GM21528 (cell line): ENCODE results near the gene DDHD1.

ENCODE experiments used
- ATAC-seq: cut with Tn5 transposase; IDR thresholded peaks from one replicate; pipeline ENCODE4 v1.9.1; 2021; ENCODE audit warnings: mild to moderate bottlenecking, moderate library complexity; ENCODE audit not compliant: unreplicated experiment, low FRiP score

DDHD1 gene

GRCh38 chr14:53002576-53002975, 150.5 kb downstream of the DDHD1 start:
- no peak for ATAC-seq

DNA sequence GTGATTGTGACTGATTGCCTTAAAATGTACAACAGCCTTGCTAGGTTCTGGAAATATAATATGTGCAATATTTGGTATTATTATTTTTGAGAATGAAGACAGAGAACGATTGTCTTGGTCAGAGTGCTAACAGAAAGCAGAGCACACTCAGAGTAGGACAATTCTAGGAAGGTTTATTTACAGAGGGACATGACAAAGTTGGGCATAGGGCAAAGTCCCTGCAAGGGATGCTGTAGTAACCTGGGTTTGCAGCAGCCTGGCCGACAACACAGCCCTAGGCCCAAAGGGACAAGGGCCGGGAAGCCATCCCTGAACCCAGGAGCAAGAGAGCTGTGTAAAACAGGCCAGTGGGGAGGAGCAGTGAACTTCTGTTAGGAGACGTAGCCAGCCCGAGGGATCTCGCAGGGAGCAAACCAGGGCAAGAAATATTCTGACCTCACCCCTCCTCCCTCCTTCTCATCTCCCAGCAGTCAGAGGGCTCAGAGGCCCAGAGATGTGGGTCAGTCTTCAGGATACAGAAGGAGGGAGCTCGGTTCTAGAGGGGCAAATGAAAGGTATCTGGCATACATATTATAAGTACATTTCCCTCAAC, 151.2 kb downstream of the DDHD1 start:
- ATAC-seq, result no peak

GRCh38 chr14:52998376-52999015, 154.6 kb downstream of the DDHD1 start:
- ATAC-seq, result no peak

DNA sequence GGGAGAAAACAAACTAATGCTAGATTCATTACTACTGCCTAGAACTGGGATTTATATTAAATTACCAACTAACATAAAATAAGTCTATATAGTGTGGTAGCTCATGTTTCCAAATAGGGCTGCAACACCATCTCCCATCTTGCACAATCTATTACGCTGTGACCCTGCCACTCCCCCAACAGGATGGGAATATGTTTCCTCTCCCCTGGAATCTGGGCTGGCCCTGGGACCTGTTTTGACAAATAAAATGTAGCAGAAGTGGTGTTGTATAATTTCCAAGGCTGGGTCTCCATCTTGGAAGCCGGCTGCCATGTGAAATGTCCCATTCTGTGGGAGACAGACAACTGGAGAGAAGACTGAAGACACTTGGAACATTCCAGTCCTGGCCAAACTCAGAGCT, 156.6 kb downstream of the DDHD1 start:
- no peak for ATAC-seq

DNA sequence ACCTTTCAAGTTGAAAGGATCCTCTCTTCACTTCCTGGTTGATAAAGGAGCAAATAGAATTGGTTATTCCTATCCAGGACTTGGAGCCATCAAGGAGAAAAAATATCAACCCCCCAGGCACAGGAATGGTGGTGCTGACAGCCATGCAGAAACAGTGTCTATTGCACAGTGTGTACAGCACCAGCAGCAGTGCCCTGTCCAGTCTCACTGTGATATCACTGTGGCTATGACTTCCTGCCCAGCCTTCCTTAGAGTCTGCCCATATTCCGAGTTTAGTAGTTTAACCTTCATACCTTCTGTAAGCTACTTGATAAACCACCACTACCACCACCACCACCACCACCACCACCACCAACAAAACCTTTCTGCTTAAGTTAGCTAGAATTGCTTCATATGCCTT, 157.1 kb downstream of the DDHD1 start:
- ATAC-seq, result no peak

- ATAC-seq, result no peak
These were observed 160.8 kb downstream of the DDHD1 start for GRCh38 chr14:52992236-52992870.

DNA sequence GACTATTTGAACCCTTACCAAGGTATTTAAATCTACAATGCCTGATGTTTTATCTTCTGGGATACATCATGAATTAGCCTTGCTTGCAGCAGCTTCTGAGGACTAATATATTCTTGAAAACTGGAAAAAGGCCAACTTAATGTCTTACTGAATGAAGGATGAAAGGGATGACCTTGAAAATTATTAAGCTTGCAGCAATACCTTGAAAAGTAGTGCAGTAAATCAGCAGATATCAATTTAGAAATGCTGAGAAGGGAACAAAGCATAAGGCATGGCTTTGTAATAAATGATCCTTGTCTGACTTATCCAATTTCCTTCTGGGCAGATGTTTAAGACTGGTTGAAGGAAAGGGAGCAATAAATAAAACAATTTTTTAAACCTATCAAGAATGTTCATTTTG, 165.0 kb downstream of the DDHD1 start:
- no peak for ATAC-seq

- no peak for ATAC-seq
These were observed 165.6 kb downstream of the DDHD1 start for GRCh38 chr14:52987514-52987913.

DNA sequence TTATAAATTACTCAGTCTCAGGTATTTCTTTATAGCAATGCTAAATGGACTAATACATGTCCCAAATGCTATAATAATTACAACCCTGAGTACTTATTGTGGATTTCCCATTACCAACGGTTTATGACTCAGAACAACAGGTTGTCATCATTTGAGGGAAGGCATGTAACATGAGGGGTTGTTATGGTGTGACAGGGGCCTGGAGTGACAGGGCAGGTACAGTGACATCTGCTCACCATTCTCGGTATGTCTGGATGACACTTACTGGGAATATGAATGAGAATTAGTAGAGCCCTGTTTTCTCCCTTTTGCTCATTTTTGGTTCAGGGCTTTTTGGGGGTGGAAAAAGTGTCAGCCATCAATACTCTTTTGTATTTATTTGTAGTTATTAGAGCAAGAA, 166.1 kb downstream of the DDHD1 start:
- no peak for ATAC-seq
